Stimulated activated CD4-positive, alpha-beta T cell treated with anti-CD3 and anti-CD28 coated beads, Interleukin-2, amount 100 ng/mL, for 24 hours (primary cell): ENCODE data around the gene DHRSX.
"Not testable (repeated sequence)": the region's sequence is repeated elsewhere in the genome, so short reads cannot be mapped to it uniquely, and the experiment has no call there.

Experiments
- DNase-seq, 2 donors: peaks; one replicate each; pipeline ENCODE4 v3.0.0-alpha.2; 2020

Gene DHRSX

DNA sequence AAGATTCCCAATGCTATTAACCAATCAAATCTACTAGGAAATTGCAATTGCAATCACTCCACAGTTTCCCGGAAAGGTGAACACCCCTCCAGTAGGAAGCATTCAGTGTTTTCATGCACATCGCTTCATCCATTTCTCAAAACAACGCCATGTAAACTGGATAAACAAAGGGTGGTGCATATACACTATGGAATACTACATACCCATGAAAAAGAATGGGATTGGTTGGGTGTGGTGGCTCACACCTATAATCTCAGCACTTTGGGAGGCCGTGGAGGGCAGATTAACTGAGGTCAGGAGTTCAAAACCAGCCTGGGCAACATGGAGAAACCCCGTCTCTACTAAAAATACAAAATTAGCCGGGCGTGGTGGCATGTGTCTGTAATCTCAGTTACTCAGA, 29.1 kb downstream of the DHRSX start:
- no peak for DNase-seq

DNA sequence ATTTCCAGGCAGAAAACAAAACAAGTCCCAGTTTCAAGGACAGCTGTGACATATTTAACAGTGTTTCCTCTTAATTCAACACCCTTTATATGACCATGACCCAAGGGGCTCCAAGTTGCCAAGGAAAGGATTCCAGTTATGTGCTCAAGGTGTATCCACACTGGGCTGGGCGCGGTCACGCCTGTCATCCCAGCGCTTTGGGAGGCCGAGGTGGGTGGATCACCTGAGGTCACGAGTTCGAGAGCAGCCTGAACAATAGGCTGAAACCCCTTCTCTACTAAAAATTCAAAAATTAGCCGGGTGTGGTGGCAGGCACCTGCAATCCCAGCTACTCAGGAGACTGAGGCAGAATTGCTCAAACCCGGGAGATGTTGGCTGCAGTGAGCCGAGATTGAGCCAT, 29.6 kb downstream of the DHRSX start:
- DNase-seq: not testable (repeated sequence)

DNA sequence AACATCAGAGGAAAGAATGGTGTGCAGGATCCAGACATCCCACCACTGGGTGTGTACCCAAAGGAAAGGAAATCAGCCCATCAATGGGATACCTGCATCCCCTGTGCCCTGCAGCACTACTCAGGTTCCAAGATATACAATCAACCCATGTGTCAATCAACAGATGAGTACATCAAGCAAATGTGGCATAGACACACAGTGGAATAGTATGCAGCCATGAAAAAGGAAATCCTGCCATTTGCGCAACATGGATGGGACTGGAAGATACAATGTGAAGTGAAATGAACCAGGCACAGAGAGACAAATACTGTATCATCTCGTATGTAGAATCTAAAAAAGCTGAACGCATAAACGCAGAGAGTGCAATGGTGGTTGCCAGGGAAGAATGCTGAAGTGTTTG, 30.9 kb downstream of the DHRSX start:
- DNase-seq: not testable (repeated sequence)

DNA sequence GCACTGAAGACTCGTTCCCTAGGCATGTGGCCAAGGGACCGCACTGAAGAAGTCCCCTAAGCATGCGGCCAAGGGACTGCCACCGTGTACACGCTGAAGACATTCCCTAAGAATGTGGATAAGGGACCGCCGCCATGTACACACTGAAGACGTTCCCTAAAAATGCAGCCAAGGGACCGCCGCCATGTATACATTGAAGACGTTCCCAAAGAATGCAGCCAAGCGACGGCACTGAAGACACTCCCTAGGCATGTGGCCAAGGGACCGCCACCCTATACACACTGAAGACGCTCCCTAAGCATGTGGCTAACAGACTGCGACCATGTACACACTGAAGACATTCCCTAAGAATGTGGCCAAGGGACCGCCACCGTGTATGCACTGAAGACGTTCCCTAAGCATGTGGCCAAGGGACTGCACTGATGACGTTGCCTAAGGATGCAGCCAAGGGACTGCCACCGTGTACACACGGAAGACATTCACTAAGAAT, 31.5 kb downstream of the DHRSX start:
- no peak for DNase-seq

DNA sequence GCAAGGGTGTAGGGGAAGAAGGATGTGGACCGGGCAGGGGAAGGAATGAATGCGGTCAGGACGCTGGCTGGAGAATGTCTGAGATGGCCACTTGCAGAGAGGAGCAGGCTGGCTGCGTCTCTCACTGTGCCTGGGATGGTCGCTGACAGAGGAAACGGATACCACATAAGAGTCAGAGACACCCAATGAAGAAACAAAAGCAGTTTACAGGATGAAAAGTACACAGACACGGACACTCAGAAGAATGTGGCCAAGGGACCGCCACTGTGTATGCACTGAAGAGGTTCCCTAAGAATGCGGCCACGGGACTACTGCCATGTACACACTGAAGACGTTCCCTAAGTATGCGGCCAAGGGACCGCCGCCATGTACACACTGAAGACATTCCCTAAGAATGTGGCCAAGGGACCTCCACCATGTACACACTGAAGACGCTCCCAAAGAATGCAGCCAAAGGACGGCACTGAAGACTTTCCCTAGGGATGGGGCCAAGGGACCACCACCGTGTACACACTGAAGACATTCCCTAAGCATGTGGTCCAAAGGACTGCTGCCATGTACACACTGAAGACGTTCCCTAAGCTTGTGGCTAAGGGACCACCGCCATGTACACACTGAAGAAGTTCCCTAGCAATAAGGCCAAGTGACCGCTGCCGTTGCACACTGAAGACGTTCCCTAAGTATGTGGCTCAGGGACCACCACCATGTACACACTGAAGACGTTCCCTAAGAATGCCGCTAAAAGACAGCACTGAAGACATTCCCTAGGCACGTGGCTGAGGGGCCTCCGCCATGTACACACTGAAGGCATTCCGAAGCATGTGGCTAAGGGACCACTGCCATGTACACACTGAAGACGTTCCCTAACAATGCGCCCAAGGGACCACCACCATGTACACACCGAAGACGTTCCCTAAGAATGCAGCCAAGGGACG, 32.2 kb downstream of the DHRSX start:
- DNase-seq: no peak

DNA sequence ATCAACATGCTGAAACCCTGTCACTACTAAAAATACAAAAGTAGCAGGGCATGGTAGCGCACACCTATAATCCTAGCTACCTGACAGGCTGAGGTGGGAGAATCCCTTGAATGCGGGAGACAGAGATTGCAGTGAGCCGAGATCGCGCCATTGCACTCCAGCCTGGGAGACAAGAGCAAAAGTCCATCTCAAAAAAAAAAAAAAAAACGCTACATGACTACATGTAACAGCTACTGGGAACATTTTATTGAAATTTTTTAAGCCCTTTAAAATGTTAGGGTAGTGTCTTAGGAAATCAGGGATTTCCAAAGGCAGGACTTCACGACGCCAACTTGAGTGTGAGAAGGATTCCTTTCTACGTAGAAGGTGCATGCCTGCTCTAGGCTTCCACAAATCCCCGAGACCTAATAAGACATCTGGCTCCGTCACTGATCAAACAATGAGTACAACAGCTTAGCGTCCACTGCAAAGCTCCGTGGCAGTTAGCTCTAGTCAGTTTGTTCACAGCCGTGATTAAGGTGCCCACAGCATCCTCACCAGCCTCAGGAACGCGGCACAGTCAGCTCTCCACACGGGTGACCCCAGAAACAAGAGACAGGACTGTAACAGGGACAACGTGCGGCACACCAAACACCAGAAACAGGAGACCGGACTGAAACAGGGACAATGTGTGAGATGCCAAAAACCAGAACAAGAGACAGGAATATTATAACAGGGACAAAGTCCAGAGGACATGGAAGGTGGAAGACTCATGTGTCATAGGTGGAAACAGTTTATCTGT, 33.7 kb downstream of the DHRSX start:
- no peak for DNase-seq

DNA sequence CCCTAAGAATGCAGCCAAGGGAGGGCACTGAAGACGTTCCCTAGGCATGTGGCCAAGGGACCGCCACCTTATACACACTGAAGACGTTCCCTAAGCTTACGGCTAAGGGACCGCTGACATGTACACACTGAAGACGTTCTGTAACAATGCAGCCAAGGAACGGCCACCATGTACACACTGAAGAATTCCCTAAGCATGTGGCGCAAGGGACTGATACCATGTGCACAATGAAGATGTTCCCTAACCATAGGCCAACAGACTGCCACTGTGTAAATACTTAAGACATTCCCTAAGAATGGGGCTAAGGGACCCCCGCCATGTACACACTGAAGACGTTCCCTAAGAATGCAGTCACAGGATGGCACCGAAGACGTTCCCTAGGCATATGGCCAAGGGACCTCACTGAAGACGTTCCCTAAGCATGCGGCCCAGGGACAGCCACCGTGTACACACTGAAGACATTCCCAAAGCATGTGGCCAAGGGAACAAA, 36.1 kb downstream of the DHRSX start:
- DNase-seq: no peak

DNA sequence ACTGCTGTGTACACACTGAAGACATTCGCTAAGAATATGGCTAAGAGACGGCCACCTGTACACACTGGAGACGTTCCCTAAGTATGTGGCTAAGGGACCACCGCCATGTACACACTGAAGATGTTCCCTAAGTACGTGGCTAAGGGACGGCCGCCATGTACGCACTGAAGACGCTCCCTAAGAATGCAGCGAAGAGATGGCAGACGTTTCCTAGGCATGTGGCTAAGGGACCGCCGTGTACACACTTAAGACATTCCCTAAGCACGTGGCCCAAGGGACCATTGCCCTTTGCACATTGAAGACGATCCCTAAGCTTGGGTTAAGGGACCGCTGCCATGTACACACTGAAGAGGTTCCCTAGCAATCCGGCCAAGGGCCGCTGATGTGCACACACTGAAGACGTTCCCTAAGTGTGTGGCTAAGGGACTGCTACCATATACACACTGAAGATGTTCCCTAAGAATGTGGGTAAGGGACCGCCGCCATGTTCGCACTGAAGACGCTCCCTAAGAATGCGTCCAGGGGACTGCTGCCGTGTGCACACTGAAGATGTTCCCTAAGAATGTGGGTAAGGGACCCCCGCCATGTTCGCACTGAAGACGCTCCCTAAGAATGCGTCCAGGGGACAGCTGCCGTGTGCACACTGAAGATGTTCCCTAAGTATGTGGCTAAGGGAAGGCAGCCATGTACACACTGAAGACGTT, 36.7 kb downstream of the DHRSX start:
- DNase-seq: no peak

DNA sequence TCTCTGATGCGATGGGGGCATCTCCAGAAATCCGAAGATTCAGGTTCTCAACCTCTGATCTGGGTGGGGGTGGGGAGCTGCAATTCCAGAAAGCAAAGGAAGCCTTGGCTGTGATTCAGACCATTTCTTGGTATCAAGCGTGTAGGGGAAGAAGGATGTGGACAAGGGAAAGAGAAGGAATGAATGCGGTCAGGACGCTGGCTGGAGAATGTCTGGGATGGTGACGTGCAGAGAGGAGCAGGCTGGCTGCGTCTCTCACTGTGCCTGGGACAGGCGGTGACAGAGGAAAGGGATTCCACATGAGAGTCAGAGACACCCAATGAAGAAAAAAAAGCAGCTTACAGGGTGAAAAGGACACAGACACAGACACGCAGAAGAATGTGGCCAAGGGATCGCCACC, 37.3 kb downstream of the DHRSX start:
- DNase-seq: not testable (repeated sequence)

DNA sequence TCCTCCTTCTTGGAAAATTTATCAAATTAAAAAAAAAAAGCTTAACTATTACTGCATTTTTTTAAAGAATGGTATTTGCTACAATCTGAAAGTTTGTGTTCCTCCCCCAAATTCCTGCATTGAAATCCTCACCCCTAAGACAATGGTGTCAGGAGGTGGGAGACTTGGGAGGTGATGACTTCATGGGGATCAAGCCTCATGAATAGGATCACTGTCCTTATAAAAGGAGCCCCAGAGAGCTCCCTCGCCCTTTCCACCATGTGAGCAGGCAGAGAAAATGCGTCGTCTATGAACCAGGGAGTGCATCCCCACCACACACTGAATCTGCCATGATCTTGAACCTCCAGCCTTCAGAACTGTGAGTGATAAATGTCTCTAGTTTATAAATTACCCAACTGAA, 38.0 kb downstream of the DHRSX start:
- no peak for DNase-seq

DNA sequence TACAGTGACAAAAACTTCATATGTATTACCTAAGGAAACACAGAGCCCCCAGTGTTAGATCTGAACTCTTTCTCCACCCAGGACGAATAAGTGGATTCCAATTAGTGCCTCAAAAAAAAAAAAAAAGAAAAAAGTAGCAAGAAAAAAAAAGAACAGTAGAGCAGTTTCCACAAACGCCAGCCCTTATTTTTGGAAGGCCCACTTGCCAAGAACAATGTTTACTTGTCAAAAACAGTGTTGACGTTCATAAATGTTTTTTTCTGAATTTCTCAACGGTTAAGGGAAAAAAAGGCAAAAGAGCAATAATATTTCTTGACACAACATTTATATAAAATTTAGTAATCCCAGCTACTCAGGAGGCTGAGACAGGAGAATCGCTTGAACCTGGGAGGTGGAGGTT, 38.7 kb downstream of the DHRSX start:
- DNase-seq: no peak

DNA sequence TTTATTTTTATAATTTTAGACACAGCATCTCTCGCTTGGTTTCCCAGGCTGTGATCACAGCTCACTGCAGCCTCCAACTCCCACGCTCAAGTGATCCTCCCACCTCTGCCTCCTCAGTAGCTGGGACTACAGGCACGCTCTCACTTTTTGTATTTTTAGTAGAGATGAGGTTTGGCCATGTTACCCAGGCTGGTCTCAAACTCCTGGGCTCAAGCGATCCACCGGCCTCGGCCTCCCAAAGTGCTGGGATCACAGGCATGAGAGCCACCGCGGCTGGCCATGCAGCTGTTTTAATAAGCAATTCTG, 39.1 kb downstream of the DHRSX start:
- no peak for DNase-seq

DNA sequence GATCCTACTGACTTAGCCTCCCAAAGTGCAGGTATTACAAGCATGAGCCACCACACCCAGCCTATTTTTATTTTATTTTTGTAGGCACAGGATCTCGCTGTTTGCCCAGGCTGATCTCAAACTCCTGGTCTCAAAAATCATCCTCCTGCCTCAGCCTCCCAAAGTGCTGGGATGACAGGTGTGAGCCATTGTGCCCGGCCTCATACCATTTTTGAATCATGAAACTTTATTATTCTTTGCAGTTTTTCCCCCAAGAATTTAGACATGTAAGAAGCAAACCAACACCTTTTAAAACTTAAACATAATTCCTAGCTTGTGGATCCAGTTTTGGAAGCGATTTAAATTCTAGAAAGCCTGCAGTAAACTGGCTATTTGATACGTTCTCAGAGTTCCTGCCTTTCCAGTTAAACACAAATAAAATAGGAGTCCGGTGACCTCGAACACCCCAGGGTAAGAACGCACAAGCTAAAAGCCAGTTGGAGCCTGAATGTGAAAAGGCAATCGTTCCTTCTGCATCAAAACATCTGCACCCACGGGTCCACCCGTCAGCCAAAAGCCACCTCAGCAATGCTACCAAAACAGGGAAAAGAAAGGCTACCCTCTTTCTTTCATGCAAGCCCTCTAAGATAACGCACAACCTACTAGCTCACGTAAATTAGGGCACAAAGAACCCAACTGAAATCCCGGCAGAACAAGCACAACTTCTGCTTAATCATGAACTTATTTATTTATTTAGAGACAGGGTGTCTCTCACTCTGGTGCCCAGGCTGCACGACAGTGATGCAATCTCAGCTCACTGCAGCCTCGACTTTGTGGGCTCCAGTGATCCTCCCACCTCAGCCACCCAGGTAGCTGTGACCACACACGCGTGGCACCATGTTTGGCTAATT, 39.7 kb downstream of the DHRSX start:
- not testable (repeated sequence) for DNase-seq

DNA sequence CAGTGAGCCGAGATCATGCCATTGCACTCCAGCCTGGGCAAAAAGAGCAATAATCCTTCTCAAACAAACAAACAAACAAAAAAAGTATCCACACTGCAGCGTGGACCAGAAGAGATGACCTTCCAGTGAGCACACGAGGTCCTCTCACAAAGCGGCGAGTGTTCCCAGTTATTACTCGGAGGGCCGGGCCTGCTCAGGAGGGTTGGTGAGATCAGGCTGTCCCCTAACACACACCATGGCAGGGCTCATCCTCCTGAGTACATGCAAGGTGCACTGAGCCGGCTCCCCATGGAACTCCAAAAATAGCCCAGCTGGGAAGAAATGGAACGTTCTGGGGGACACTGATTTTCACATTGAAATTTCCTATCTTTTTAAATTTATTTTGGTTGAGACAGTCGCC, 40.7 kb downstream of the DHRSX start:
- not testable (repeated sequence) for DNase-seq

DNA sequence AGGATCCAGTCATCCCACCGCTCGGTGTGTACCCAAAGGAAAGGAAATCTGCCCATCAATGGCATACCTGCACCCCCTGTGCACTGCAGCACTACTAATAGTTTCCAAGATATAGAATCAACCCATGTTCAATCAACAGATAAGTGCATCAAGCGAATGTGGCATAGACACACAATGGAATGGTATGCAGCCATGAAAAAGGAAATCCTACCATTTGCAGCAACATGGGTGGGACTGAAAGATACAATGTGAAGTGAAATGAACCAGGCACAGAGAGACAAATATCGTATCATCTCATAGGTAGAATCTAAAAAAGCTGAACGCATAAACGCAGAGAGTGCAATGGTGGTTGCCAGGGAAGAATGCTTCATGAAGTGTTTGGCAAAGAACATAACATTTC, 42.5 kb downstream of the DHRSX start:
- DNase-seq: no peak

DNA sequence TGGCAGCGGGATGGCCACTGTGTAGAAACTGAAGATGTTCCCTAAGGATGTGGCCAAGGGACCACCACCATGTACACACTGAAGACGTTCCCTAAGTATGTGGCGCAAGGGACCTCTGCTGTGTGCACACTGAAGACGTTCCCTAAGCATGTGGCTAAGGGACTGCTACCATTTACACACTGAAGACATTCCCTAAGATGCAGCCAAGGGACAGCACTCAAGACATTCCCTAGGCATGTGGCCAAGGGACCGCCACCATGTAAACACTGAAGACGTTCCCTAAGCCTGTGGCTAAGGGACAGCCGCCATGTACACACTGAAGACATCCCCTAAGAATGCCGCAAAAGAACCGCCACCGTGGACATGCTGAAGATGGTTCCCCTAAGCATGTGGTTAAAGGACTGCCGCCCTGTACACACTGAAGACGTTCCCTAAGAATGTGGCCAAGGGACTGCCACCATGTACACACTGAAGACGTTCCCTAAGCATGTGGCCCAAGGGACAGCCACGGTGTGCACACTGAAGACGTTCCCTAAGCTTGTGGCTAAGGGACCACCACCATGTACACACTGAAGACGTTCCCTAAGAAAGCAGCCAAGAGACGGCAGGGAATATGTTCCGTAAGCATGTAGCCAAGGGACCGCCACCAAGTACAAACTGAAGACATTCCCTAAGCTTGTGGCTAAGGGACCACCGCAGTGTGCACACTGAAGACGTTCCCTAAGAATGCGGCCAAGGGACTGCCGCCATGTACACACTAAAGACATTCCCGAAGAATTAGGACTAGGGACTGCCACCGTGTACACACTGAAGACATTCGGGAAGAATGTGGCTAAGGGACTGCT, 43.3 kb downstream of the DHRSX start:
- DNase-seq: no peak

DNA sequence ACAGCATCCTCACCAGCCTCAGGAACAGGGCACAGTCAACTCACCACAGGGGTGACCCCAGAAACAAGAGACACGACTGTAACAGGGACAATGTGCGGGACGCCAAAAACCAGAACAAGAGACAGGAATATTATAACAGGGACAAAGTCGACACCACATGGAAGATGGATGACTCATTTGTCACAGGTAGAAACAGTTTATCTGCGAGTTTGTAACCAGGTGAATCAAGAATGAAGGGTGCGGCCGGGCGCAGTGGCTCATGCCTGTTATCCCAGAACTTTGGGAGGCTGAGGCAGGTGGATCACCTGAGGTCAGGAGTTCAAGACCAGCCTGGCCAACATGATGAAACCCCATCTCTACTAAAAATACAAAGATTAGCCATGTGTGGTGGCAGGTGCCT, 44.7 kb downstream of the DHRSX start:
- not testable (repeated sequence) for DNase-seq

DNA sequence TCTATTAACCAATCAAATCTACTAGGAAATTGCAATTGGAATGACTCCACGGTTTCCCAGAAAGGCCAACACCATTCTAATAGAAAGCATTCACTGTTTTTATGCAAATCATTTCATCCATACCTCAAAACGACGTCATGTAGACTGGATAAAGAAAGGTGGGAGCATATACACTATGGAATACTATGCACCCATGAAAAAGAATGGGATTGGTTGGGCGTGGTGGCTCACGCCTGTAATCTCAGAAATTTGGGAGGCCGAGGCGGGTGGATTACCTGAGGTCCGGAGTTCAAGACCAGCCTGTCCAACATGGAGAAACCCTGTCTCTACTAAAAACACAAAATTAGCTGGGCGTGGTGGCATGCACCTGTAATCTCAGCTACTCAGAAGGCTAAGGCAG, 46.2 kb downstream of the DHRSX start:
- DNase-seq: not testable (repeated sequence)

DNA sequence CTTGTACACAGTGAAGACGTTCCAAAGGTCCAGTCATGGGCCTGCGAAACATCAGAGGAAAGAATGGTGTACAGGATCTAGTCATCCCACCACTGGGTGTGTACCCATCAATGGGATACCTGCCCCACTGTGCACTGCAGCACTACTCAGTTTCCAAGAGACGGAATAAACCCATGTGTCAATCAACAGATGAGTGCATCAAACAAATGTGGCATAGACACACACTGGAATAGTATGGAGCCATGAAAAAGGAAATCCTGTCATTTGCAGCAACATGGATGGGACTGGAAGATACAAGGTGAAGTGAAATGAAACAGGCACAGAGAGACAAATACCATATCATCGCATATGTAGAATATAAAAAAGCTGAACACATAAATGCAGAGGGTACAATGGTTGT, 48.0 kb downstream of the DHRSX start:
- no peak for DNase-seq

DNA sequence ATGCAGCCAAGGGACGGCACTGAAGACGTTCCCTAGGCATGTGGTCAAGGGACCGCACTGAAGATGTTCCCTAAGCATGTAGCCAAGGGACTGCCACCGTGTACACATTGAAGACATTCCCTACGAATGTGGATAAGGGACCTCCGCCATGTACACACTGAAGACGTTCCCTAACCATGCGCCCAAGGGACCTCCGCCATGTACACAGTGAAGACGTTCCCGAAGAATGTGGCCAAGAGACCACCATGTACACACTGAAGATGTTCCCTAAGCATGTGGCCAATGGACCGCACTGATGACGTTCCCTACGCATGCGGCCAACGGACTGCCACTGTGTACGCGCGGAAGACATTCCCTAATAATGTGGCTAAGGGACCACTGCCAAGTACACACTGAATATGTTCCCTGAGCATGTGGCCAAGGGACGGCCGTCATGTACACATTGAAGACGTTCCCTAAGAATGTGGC, 48.4 kb downstream of the DHRSX start:
- no peak for DNase-seq
